Stimulated activated CD8-positive, alpha-beta memory T cell treated with anti-CD3 and anti-CD28 coated beads, Interleukin-4, amount 100 ng/mL, for 1 hour (primary cell): Measurements from ENCODE around the gene SUCLG1.
"Not testable (repeated sequence)": the region's sequence is repeated elsewhere in the genome, so short reads cannot be mapped to it uniquely, and the experiment has no call there.

ENCODE experiments used
- DNase-seq, 2 donors: peaks; one replicate each; pipeline ENCODE4 v3.0.0-alpha.2; 2020; ENCODE audit warnings: low read depth in 2 of 2, low spot score in 1 of 2

The SUCLG1 gene

DNA sequence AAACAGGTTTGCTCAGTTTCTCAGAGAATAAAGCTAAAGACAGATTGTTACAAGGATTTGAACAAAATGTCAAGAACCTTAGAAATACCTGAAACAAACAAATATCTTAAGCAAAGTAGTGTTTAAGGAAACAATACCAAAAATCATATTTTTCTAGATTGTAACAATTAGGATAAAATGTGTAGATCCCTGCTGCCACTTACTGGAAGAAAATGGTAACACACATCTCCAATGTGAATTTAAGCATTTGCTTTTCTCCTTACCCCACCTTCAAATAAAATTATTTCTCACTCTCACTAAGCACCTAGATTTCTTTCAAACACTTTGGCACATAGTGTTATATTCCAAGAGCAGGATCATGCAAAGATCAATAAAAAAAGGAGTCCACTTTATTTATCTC lies 34.9 kb downstream of the SUCLG1 start:
- no peak for DNase-seq

DNA sequence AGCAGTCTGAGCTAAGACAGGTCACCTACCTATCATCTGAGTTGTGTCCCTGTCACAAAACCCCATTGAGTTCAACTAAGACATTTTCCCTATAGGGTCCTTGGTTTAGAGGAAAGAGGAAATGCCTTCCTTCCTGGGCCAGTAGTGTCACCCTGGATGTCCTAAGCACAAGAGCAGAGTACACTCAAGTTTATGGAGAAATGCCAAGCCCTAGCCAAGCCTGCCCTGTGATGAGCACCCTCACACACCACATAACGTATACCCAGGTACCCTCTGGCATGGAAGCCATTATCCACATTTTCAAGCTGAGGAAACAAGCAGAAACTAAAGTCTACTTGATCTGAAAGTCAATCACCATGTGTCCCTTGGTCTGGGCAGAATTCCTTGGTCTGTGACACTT lies 37.3 kb downstream of the SUCLG1 start:
- no peak for DNase-seq

DNA sequence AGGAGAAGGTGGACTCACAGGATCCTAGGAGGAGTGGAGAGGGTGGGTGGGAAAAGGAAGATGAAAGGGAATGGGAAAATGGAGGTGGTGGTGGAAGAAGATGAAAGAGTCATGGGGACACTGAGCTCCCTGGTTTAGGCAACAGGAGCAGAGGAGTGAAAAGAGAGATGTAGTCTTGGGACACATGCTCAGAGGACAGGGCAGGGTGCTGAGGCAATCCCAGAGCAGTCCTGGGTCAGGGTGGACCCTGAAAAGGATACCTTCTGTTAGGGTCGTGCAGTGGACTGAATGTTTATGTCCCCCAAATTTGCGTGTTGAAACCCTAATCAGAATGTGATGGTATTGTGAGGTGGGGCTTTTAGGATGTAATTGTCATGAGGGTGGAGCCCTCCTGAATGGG lies 37.9 kb downstream of the SUCLG1 start:
- DNase-seq: no peak

DNA sequence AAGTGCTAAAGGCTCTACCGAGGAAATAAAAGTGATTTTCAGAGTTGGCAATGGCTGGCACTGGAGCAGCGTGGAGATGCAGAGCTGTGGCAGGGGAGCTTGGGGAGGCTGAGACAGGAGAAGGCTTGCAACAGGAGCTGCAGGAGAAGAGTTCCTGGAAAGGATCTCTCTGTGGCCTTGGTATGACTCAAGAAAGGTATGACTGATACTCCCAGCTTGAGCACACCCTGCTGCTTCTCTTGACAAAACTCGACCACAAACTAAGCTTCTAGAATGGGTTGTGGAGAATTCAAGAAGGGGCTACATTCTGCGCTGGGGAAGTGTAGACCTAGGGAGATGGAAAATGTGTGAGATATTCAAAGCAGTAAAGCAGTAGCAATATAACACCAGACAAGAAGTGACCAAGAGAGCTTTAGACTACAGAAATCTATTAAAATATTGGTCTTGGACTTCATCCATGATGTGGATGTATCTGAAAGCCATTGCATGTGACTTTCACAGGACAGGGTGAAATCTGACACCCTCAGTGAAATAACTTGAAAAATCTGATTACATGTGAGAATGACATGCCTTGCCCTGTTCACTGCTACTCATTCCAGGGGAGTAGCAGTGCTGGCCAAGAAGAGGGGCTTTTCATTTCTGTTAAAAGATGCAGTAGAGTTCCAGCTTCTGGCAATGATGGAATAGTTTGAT lies 41.5 kb downstream of the SUCLG1 start:
- no peak for DNase-seq

DNA sequence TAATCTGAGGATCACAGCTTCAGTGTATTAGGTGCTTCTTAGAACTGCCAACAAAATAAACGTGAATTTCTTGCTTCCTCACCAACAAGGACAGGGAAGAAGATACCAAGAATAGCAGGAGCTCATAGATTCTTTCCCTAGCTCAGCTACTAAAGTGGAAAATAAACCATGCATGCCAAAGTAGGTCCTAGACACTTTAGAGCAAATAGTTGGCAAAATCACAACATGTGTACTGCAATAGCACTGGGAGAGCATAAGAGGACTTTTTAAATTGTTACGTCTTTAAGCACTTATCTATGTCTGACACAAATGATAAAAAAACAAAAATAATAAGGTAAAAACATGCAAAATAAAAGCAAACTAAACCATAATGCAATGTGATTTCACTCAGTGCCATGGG lies 49.5 kb downstream of the SUCLG1 start:
- DNase-seq: no peak

DNA sequence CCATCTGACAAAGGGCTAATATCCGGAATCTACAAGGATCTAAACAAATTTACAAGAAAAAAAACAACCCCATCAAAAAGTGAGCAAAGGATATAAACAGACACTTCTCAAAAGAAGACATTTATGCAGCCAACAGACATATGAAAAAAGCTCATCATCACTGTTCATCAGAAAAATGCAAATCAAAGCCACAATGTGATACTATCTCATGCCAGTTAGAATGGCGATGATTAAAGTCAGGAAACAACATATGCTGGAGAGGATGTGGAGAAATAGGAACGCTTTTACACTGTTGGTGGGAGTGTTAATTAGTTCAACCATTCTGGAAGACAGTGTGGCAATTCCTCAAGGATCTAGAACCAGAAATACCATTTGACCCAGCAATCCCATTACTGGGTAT lies 57.0 kb downstream of the SUCLG1 start:
- not testable (repeated sequence) for DNase-seq

DNA sequence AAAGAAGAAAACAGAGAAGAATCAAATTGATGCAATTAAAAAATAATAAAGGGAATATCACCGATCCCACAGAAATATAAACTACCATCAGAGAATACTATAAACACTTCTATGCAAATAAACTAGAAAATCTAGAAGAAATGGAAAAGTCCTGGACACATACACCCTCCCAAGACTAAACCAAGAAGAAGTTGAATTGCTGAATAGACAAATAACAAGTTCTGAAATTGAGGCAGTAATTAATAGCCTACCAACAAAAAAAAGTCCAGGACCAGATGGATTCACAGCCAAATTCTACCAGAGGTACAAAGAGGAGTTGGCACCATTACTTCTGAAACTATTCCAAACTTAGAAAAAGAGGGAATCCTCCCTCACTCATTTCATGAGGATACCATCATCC lies 59.2 kb downstream of the SUCLG1 start:
- not testable (repeated sequence) for DNase-seq

DNA sequence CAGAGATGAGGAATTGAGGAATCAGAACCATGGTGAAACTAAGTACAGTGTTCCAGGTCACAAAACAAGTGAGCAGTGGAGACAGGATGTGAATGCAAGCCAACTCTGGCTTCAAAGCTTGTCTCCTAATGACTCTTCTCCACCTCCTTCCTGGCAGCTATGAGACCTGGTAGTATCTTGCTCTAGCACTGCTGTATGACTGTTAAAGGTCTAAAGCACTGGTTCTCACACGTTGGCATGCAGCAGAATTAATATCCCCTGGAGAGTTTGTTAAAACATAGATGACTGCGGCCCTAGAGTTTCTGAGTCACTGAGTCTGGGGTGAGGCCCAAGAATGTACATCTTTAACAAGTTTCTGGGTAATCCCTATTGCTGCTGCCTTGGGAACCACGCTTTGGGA lies 63.3 kb downstream of the SUCLG1 start:
- DNase-seq: no peak

DNA sequence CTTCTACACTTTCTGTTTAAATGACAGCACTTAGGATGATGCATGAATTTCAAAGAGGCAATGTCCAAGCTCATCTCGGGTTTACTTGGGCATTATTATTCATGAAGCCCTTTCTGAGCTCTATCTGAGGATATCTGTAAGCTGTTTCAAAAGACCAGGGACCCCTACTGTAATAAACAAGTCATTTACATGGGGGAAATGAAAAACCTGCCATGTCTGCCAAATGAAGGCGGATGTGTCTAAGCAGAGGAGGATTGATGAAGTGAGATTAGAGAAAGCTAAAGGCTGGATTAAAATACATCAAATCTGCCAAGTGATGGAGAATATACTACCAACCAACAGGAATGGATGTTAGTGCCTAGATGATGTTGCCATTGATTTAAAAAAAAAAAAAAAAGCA lies 64.5 kb downstream of the SUCLG1 start:
- no peak for DNase-seq

DNA sequence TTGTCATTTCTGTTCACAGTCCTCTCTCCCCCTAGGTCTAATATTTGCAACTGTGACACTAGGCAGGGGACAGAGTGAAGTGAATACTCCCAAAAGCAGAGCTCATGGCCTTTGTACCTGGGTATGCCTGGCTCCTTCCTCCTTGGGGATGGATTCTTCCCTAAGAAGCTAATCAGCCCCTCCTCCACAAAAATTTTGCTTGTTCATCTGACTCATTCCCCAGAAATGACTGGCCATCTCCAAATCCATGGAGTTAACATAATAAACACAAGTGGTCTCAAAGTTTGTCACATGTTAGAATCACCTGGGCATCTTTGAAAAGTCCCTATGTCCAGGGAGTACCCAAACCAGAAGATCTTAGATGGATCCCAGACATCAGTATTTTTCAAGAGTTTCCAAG lies 65.3 kb downstream of the SUCLG1 start:
- no peak for DNase-seq

DNA sequence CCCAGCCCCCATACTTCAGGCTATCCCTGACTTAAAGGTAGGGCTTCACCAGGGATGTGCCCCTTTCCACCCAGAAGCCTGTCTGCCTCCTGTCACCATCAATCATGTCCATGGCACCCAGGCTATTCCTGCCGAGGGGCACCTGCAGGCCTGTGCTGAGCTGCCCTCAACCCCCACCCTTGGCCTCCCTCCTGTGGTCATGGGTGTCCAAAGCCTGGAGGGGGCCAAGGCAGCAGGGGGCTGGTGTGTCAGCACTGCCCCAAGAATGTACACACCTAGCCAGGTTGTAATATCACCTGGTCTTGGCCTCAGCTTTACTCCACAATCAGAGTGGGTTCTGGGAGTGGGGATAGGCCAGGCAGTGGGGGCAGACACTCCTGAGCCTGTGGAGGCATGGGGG lies 69.3 kb downstream of the SUCLG1 start:
- no peak for DNase-seq

DNA sequence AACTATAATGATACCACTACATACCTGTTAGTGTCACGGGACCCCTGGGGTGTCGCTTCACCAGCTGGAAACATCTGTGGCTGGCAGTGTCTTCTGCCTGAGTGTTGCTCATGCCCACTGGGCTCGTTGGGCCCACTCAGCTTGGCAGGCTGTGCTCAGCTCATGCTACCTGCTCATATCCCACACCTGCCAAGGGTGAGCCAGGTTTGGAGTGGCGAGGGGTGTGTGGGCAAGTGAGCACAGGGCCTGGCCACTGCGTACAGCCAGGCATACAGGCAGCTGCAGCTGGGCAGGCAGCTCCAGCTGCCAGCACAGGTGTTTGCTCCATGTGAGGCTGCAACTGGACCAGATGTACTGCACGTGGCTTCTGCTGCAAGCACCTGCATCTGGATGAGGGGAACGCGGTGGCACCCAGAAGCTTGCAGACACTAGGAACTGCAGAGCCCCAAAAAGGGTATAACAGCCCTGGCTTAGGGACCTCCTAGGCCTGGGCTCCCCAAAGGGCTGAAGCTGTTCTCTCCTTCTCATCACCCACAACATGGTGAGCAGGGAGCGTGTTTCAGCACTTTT lies 70.1 kb downstream of the SUCLG1 start:
- no peak for DNase-seq

DNA sequence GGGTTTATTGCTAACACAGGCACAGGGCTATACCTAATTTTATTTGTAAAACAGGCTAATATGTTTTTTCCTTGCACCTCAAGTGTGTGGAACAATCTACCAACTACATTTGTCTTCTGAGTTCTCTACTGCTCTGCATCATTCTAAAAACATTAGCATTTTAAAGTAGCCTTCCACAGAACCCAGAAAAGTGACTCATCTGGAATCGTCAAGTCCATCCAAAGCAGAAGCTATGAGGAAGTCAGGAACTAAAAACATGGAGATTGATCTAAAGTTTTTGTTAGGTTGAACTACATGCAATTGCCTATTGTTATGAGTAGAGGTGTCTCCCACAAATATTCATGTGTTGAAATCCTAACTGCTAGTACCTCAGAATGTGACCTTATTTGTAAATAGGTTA lies 70.9 kb downstream of the SUCLG1 start:
- no peak for DNase-seq

DNA sequence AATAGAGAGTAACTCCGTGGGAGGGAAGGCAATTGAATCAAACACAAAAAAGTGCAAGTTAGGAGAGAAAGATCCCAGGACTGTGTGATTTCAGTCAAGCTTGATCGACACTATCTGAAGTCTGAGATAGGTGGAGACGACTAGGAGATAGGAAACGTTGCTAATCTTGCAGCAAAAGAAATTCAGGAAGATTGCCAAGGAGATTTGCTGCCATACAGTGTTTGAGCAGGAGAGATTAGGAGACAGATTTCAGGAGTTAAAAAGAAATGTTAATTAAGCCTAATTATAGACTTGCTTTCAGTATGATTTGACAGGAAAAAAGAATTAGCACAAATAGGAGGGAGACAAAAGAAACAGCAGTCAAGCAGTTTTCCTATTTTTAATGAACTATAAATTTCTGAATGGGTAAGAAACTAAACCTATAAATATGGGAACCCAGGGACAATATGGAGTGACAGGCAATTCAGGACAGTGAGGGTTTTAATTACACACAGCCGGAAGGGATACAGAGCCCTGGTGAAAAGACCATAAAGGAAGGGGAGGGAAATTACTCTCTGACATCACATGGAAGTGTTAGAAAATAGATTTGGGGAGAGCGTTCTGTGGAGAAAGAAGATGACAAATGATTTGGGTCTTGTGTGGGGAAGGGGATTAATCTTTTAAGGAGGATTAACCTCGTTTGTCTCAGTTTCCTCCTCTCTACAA lies 72.6 kb downstream of the SUCLG1 start:
- no peak for DNase-seq

DNA sequence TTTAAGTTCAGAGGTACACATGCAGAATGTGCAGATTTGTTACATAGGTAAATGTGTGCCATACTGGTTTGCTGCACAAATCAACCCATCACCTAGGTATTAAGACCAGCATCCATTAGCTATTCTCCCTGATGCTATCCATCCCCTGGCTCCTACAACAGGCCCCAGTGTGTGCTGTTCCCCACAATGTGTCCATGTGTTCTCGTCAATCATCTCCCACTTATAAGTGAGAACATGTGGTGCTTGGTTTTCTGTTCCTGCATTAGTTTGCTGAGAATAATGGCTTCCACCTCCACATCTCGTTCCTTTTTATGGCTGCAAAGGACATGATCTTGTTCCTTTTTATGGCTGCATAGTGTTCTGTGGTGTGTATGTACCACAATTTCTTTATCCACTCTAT lies 75.8 kb downstream of the SUCLG1 start:
- no peak for DNase-seq

DNA sequence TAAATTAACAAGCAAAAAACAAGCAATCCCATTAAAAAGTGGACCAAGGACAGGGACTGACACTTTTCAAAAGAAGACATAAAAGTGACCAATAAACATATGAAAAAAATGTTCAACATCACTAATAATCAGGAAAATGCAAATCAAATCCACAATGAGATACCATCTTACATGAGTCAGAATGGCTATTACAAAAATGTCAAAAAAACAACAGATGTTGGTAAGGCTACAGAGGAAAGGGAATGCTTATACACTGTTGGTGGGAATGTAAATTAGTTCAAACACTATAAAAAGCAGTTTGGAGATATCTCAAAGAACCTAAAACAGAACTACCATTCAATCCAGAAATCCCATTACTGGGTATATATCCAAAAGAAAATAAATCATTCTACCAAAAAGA lies 78.2 kb downstream of the SUCLG1 start:
- no peak for DNase-seq

DNA sequence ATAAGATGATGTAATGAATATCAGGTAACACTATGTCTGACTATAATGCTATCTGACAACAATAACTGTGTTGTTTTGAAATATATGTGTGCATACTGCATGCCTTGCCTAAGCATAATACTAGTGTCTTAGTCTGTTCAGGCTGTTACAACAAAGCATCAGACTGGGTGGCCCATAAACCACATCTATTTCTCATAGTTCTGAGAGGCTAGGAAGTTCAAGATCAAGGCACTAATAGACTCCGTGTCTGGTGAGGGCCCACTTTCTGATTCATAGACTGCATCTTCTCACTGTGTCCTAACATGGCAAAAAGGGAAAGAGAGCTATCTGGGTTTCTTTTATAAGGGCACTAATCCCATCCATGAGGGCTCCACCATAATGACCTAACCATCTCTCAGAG lies 80.1 kb downstream of the SUCLG1 start:
- no peak for DNase-seq

DNA sequence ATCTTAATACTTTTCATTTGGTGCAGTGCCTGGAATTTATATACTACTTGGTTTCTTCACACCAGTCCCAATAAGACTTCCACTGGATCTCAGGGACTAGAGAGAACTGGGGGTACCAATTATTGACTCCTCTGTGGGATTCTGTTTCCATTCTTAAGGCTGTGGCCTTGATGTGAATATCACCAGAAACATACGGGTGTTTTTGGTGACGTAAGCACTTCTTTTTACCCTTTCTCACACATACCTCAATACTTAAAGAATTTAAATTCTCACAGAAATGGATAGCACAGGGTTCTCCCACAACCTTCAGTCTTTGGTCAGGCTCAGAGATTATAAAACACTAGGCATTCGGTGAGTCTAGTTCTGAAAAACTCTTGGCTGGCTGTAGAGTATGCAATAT lies 84.1 kb downstream of the SUCLG1 start:
- no peak for DNase-seq

DNA sequence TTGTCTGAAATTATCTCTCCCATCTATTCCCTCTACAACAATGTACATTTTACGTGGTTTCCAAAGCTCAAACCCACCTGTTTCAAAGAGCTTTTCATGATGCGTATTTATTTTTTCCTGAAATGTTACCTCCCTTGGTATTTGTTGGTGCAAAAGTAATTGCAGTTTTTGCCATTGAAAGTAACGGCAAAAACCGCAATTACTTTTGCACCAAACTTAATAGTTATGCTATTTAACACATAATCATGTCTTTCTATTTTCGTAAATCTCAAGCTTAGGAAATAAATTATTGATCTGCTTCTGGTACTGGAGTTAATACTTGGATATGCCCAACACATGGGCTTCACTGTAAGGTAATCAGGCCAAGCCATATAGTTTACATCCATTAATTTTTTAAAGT lies 85.2 kb downstream of the SUCLG1 start:
- DNase-seq: no peak
